ENCODE data around the gene RXRA.
"Not testable (repeated sequence)": the region's sequence is repeated elsewhere in the genome, so short reads cannot be mapped to it uniquely, and the experiment has no call there.

DNA sequence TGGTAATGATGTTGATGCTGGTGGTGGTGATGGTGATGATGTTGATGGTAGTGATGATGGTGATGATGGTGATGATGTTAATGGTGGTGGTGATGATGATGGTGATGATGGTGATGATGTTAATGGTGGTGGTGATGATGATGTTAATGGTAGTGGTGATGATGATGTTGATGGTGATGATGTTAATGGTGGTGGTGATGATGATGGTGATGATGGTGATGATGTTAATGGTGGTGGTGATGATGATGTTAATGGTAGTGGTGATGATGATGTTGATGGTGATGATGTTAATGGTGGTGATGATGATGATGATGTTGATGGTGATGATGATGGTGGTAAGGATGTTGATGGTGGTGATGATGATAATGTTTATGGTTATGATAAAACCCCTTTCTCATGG is 20.2 kb upstream of the RXRA start:
- TF ChIP-seq, protein P1, sequence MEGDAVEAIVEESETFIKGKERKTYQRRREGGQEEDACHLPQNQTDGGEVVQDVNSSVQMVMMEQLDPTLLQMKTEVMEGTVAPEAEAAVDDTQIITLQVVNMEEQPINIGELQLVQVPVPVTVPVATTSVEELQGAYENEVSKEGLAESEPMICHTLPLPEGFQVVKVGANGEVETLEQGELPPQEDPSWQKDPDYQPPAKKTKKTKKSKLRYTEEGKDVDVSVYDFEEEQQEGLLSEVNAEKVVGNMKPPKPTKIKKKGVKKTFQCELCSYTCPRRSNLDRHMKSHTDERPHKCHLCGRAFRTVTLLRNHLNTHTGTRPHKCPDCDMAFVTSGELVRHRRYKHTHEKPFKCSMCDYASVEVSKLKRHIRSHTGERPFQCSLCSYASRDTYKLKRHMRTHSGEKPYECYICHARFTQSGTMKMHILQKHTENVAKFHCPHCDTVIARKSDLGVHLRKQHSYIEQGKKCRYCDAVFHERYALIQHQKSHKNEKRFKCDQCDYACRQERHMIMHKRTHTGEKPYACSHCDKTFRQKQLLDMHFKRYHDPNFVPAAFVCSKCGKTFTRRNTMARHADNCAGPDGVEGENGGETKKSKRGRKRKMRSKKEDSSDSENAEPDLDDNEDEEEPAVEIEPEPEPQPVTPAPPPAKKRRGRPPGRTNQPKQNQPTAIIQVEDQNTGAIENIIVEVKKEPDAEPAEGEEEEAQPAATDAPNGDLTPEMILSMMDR (IDR thresholded peaks at IDR 0.05) = not testable (repeated sequence)
- TF ChIP-seq EP300 (IDR thresholded peaks at IDR 0.05) = not testable (repeated sequence)

Data from tibial nerve (tissue), 4 donors.